B cell (primary cell): ENCODE data around the gene HLCS. TPM values are rescaled to one million over a fixed set of nuclear protein-coding genes. Genes with fewer than 3 reads are reported as not detected.
"Not testable (repeated sequence)": the region's sequence is repeated elsewhere in the genome, so short reads cannot be mapped to it uniquely, and the experiment has no call there.

Source experiments
- ATAC-seq: fragments of 200-7000 bp; cut with Tn5 transposase; one replicate; pipeline ENCODE4 v1.10.0; 2021; ENCODE audit warnings: low read depth, mild to moderate bottlenecking, moderate number of reproducible peaks, moderate library complexity
- CTCF ChIA-PET: fragments of 350-600 bp; sonication (Branson Sonifier 250); formaldehyde crosslinking; loops from one replicate; lab custom pipeline; 2021; ENCODE audit warnings: antibody characterized with exemption, inconsistent platforms; lab: Charles Lee
- POLR2A ChIA-PET: fragments of 350-600 bp; sonication (Branson Sonifier 250); formaldehyde crosslinking; loops from one replicate; lab custom pipeline; 2021; ENCODE audit warnings: antibody characterized with exemption; lab: Charles Lee
- DNase-seq: peaks from one replicate; pipeline ENCODE4 v3.0.0; 2013
- H2AFZ ChIP-seq: 2 replicates; pipeline ENCODE4 v1.6.1; 2012; ENCODE audit warnings: mild to moderate bottlenecking, low read depth, low read length; ENCODE audit not compliant: insufficient read depth, poor library complexity, severe bottlenecking
- H3K27ac ChIP-seq, 2 donors: 1 replicate in 1 of 2; 2 replicates in 1 of 2; pipeline ENCODE4 v1.5.1; 2012 to 2013; ENCODE audit warnings: low read length in 2 of 2, mild to moderate bottlenecking in 2 of 2, moderate library complexity in 1 of 2
- H3K27me3 ChIP-seq, 4 experiments: fragments of 200-600 bp in 1 of 4; sonication (generic) in 1 of 4; replicated peaks in 1 of 4; 1 replicate in 2 of 4; 2 replicates in 2 of 4; pipeline versions ENCODE4 v1.6.1 to v1.7.0; 2013 to 2016; ENCODE audit warnings: low read length in 3 of 4, mild to moderate bottlenecking in 2 of 4, mixed read lengths in 1 of 4, moderate library complexity in 1 of 4; ENCODE audit not compliant: insufficient read depth in 4 of 4, control insufficient read depth in 3 of 4; ENCODE audit errors: control extremely low read depth in 1 of 4
- H3K36me3 ChIP-seq, 2 experiments: replicated peaks in 1 of 2; 1 replicate in 1 of 2; 2 replicates in 1 of 2; pipeline versions ENCODE4 v1.6.1 to v1.7.1; 2013; ENCODE audit warnings: low read length in 1 of 2; ENCODE audit not compliant: insufficient read depth in 2 of 2, control insufficient read depth in 1 of 2; ENCODE audit errors: control extremely low read depth in 1 of 2, extremely low read depth in 1 of 2
- H3K4me1 ChIP-seq, 2 donors: fragments of 200-600 bp in 1 of 2; sonication (generic) in 1 of 2; 1 replicate in 1 of 2; 2 replicates in 1 of 2; pipeline versions ENCODE4 v1.5.1 to v1.6.1; 2013 to 2017; ENCODE audit warnings: low read length in 2 of 2; ENCODE audit not compliant: control insufficient read depth in 2 of 2, insufficient read depth in 2 of 2
- H3K4me2 ChIP-seq: replicated peaks from 2 replicates; pipeline ENCODE3; 2012; ENCODE audit warnings: mild to moderate bottlenecking, low read depth, low read length; ENCODE audit not compliant: poor library complexity, severe bottlenecking
- H3K4me3 ChIP-seq, 5 experiments: fragments of 200-600 bp in 1 of 5; sonication (generic) in 1 of 5; 1 replicate in 3 of 5; 2 replicates in 2 of 5; pipeline versions ENCODE4 v1.5.1 to v1.7.0; 2011 to 2016; ENCODE audit warnings: low read length in 4 of 5, mild to moderate bottlenecking in 4 of 5, low read depth in 2 of 5, control low read depth in 1 of 5, moderate library complexity in 1 of 5; ENCODE audit not compliant: insufficient read depth in 1 of 5; ENCODE audit errors: control extremely low read depth in 1 of 5, extremely low read depth in 1 of 5
- H3K79me2 ChIP-seq: fragments of 200-600 bp; sonication (generic); one replicate; pipeline ENCODE4 v1.6.0; 2016; ENCODE audit warnings: low read length; ENCODE audit not compliant: control insufficient read depth, insufficient read depth
- H3K9ac ChIP-seq: fragments of 200-600 bp; sonication (generic); 2 replicates; pipeline ENCODE4 v1.6.1; 2017; ENCODE audit warnings: mild to moderate bottlenecking, low read length, moderate library complexity
- H3K9me3 ChIP-seq, 3 donors: one replicate each; pipeline versions ENCODE4 v1.6.1 to v1.7.1; 2013; ENCODE audit warnings: low read length in 2 of 3; ENCODE audit not compliant: control insufficient read depth in 2 of 3, insufficient read depth in 1 of 3; ENCODE audit errors: control extremely low read depth in 1 of 3
- H4K20me1 ChIP-seq: 2 replicates; pipeline ENCODE4 v1.6.0; 2012; ENCODE audit warnings: mild to moderate bottlenecking, low read length; ENCODE audit not compliant: insufficient read depth, control insufficient read depth, poor library complexity, severe bottlenecking
- H3K27ac Mint-ChIP-seq: one replicate; pipeline ENCODE4 v1.8.0; 2021; ENCODE audit warnings: mixed read lengths
- H3K27me3 Mint-ChIP-seq: one replicate; pipeline ENCODE4 v1.8.0; 2021; ENCODE audit warnings: mixed read lengths
- H3K4me1 Mint-ChIP-seq: one replicate; pipeline ENCODE4 v1.8.0; 2021; ENCODE audit warnings: mixed read lengths
- H3K4me3 Mint-ChIP-seq: one replicate; pipeline ENCODE4 v1.8.0; 2021; ENCODE audit warnings: mixed read lengths
- H3K9me3 Mint-ChIP-seq: one replicate; pipeline ENCODE4 v1.8.0; 2022; ENCODE audit warnings: mixed read lengths; ENCODE audit not compliant: insufficient read depth
- EZH2 ChIP-seq: IDR thresholded peaks from 2 replicates; pipeline ENCODE4 v1.6.1; 2012; ENCODE audit warnings: borderline replicate concordance, low read depth, mild to moderate bottlenecking, moderate library complexity, low read length; ENCODE audit not compliant: insufficient read depth, poor library complexity, severe bottlenecking
- WGBS: methylation state at CpG from one replicate; pipeline ENCODE4 v1.1.5; 2013; ENCODE audit warnings: missing lambda C conversion rate; ENCODE audit not compliant: insufficient coverage; 5-methylcytosine and 5-hydroxymethylcytosine counted together
- intact Hi-C: fragments of 100-400 bp; cut with micrococcal nuclease; formaldehyde crosslinking; loops from one replicate; pipeline ENCODE4 v1.10.0; 2022
- polyA plus RNA-seq: library from polyadenylated mRNA; depleted of rRNA; stranded (reverse); fragments of >200 nt; gene quantifications from 2 replicates; pipeline ENCODE4 v1.2.3, GENCODE V29; 2012
- total RNA-seq, 2 donors: library from RNA; stranded (reverse); fragments of 120-200 nt in 1 of 2; gene quantifications; 1 replicate in 1 of 2; 2 replicates in 1 of 2; pipeline versions ENCODE4 v1.2.3 to v1.2.4, GENCODE V29; 2013 to 2022
- TF ChIP-seq, protein P1 (sequence below): fragments of 200-600 bp; IDR thresholded peaks from one replicate; pipeline ENCODE4 v1.8.0; 2022; ENCODE audit warnings: antibody characterized with exemption, mild to moderate bottlenecking

The HLCS gene
- total and polyA plus RNA-seq, 2 donors (not counting 1 experiment from before 2014, with no cell fraction given), result 4.4 to 14.7 TPM

DNA sequence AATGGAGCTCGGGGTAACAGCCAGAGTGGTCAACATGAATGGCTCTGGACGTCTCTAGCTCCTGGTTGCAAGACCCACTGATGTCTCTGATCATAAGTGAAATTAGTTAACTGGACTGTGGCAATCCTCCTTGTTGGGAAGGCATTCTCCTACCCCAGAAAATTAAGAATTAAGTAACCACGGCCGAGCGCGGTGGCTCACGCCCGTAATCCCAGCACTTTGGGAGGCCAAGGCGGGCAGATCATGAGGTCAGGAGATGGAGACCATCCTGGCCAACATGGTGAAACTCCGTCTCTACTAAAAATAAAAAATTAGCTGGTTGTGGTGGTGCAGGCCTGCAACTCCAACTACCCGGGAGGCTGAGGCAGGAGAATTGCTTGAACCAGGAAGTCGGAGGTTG, 14.1 kb downstream of the HLCS start:
- POLR2A ChIA-PET, H3K79me2 ChIP-seq, H3K36me3 ChIP-seq, intact Hi-C loops, H3K9ac ChIP-seq, H3K4me1 ChIP-seq, H3K4me3 ChIP-seq, H3K9me3 Mint-ChIP-seq, ATAC-seq, H3K27ac Mint-ChIP-seq, H3K9me3 ChIP-seq, H3K27me3 ChIP-seq, H4K20me1 ChIP-seq, H3K4me3 Mint-ChIP-seq, H3K4me2 ChIP-seq, H3K27ac ChIP-seq, H2AFZ ChIP-seq, H3K27me3 Mint-ChIP-seq, H3K4me1 Mint-ChIP-seq, DNase-seq: not testable (repeated sequence)
- CTCF ChIA-PET, result interaction anchor here (1.0 to 1.1 kb wide), 2 partner anchors 37 to 39 kb away, joined by 3 read pairs; no protein-coding TSS in a partner anchor
- 96% methylated on average over 5 of the region's 12 CpGs for WGBS

DNA sequence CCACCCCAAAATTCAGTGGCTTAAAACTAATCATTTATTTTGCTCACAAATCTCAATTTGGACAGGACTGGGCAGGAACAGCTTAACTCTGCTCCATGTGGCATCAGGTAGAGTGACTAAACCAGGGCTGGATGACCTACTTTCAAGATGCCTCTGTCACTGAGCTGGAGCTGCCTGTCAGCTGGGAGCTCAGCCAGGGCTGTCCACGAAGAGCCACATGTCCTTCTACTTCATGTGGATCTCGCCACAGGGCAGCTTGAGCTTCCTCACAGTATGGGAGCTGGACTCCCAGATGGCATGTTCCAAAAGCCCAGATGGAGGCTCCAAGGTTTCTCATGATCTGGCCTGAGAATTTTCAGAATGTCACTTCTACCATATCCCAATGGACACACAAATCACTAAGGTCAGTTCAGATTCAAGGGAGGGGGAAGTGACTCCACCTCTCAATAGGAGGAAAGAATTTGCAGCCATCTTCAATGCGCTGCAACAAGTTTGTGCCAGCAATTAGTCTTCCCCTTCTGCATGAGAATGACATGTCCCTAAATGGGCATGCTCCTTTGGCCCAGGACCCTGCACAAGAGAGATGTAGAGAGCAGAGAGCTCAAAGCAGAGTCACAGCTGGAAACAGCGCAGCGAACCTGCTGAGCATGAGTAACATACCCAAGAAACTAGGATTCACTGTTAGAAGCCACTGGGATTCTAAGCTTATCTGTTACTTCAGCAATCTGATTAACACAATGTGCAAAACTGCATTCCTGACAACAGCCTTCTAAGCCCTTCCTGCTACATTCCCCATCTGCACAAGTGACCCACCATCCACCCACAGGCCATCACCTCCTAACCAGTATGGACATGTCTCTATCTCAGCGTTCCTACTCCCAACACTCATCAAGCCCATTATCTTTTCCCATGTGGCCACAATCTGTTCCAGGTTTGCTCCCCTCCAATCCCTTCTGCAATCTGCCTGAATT, 17.0 kb downstream of the HLCS start:
- H3K4me2 ChIP-seq, result no peak overlapping the region
- ATAC-seq (no peak), DNase-seq (no peak)
- Mint-ChIP-seq H3K4me3 (no peak overlapping the region), H3K9me3 (no peaks in the 10 kb centered on the region), H3K4me1 (no peaks in the 10 kb centered on the region), H3K27ac (no peak overlapping the region), H3K27me3 (no peaks in the 10 kb centered on the region)
- no peaks in the 10 kb centered on the region for H4K20me1 ChIP-seq
- POLR2A ChIA-PET, result no interaction called here
- H2AFZ ChIP-seq, result no peak overlapping the region
- H3K79me2 ChIP-seq, result no peaks in the 10 kb centered on the region
- no peak overlapping the region for H3K4me3 ChIP-seq
- TF ChIP-seq EZH2, result no peak
- TF ChIP-seq, protein P1, sequence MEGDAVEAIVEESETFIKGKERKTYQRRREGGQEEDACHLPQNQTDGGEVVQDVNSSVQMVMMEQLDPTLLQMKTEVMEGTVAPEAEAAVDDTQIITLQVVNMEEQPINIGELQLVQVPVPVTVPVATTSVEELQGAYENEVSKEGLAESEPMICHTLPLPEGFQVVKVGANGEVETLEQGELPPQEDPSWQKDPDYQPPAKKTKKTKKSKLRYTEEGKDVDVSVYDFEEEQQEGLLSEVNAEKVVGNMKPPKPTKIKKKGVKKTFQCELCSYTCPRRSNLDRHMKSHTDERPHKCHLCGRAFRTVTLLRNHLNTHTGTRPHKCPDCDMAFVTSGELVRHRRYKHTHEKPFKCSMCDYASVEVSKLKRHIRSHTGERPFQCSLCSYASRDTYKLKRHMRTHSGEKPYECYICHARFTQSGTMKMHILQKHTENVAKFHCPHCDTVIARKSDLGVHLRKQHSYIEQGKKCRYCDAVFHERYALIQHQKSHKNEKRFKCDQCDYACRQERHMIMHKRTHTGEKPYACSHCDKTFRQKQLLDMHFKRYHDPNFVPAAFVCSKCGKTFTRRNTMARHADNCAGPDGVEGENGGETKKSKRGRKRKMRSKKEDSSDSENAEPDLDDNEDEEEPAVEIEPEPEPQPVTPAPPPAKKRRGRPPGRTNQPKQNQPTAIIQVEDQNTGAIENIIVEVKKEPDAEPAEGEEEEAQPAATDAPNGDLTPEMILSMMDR, result no peak
- intact Hi-C loops, result no loop called here
- H3K36me3 ChIP-seq, result peaks cover 2 to 3% of the 10 kb centered on the region in 2 experiments
- peaks cover 0 to 6% (median 0%) of the 10 kb centered on the region in 3 donors for H3K9me3 ChIP-seq
- no peak overlapping the region for H3K9ac ChIP-seq
- H3K4me1 ChIP-seq, result no peaks in the 10 kb centered on the region
- H3K27ac ChIP-seq, result no peak overlapping the region
- CTCF ChIA-PET, result interaction anchor here (0.6 kb wide), 1 partner anchor 8 kb away, joined by 3 read pairs; no protein-coding TSS in a partner anchor
- H3K27me3 ChIP-seq, result no peaks in the 10 kb centered on the region
- 100% methylated on average over 5 of the region's 6 CpGs for WGBS
